Renal pelvis (tissue), 4 donors: ENCODE measurements around the gene CCDC194. TPM values are rescaled to one million over a fixed set of nuclear protein-coding genes. Genes with fewer than 3 reads are reported as not detected.
"Not testable (repeated sequence)": the region's sequence is repeated elsewhere in the genome, so short reads cannot be mapped to it uniquely, and the experiment has no call there.

Source experiments
- DNase-seq: peaks from one replicate; pipeline ENCODE4 v3.0.0-alpha.2; 2013
- polyA plus RNA-seq, 3 donors: library from polyadenylated mRNA; unstranded; fragments of 120-200 nt; gene quantifications; one replicate each; pipeline ENCODE4 v1.2.1, GENCODE V29; 2013; ENCODE audit not compliant: insufficient read length in 3 of 3

The CCDC194 gene
- polyA plus RNA-seq, 3 donors, result 1.8 to 7.3 (median 6.7) TPM

- DNase-seq, result no peak
Observed at GRCh38 chr19:17378271-17378670, 15.7 kb downstream of the CCDC194 start.

- DNase-seq, result no peak
Observed at GRCh38 chr19:17376935-17377600, 16.9 kb downstream of the CCDC194 start, which contains the start of gene PLVAP. PLVAP (minus strand) TSS chr19:17377342; CDS start chr19:17377288, 54 bp downstream.

GRCh38 chr19:17370026-17370587 is 23.9 kb downstream of the CCDC194 start:
- no peak for DNase-seq

- no peak for DNase-seq
Observed at GRCh38 chr19:17365361-17365760, 28.6 kb downstream of the CCDC194 start.

GRCh38 chr19:17363852-17364605 is 30.0 kb downstream of the CCDC194 start:
- not testable (repeated sequence) for DNase-seq

GRCh38 chr19:17359905-17360800 is 33.8 kb downstream of the CCDC194 start:
- DNase-seq, result no peak

GRCh38 chr19:17358395-17358794 is 35.6 kb downstream of the CCDC194 start:
- DNase-seq, result no peak

- DNase-seq, result no peak
Observed at GRCh38 chr19:17357724-17358123, 36.3 kb downstream of the CCDC194 start.

GRCh38 chr19:17357078-17357666 is 36.8 kb downstream of the CCDC194 start:
- no peak for DNase-seq

GRCh38 chr19:17353386-17353785 is 40.6 kb downstream of the CCDC194 start:
- DNase-seq, result no peak

- DNase-seq, result no peak
Observed at GRCh38 chr19:17352608-17353280, 41.3 kb downstream of the CCDC194 start.

GRCh38 chr19:17351815-17352435 is 42.1 kb downstream of the CCDC194 start:
- DNase-seq, result no peak

GRCh38 chr19:17348700-17349099 is 45.3 kb downstream of the CCDC194 start:
- peak; percentile 71 for DNase-seq

GRCh38 chr19:17347877-17348276 is 46.1 kb downstream of the CCDC194 start:
- DNase-seq, result no peak

GRCh38 chr19:17347361-17347760 is 46.6 kb downstream of the CCDC194 start:
- DNase-seq, result no peak

GRCh38 chr19:17346109-17346671 is 47.8 kb downstream of the CCDC194 start:
- no peak for DNase-seq

GRCh38 chr19:17341845-17342244 is 52.2 kb downstream of the CCDC194 start:
- no peak for DNase-seq

GRCh38 chr19:17341386-17341785 is 52.6 kb downstream of the CCDC194 start:
- DNase-seq, result no peak

GRCh38 chr19:17340871-17341357 is 53.1 kb downstream of the CCDC194 start:
- DNase-seq, result no peak
